HepG2 (cell line): ENCODE data around the gene C19orf73. TPM values are rescaled to one million over a fixed set of nuclear protein-coding genes. Genes with fewer than 3 reads are reported as not detected.
A peak's percentile ranks its signal among the peaks of the same experiment; 100 is the strongest.

Source experiments
- BATF2 ChIP-seq: sonication (generic); formaldehyde crosslinking; IDR thresholded peaks from 2 replicates; pipeline ENCODE4 v1.8.0; 2022; ENCODE audit warnings: mild to moderate bottlenecking, missing genetic modification reagents, moderate library complexity
- FOXM1 ChIP-seq: sonication (generic); formaldehyde crosslinking; IDR thresholded peaks from 2 replicates; pipeline ENCODE4 v1.5.0; 2020; ENCODE audit warnings: missing genetic modification reagents
- HNF1B ChIP-seq: sonication (generic); formaldehyde crosslinking; IDR thresholded peaks from 2 replicates; pipeline ENCODE4 v1.5.1; 2020; ENCODE audit warnings: mild to moderate bottlenecking, moderate library complexity, missing genetic modification reagents
- MAF1 ChIP-seq: sonication (generic); formaldehyde crosslinking; IDR thresholded peaks from 2 replicates; pipeline ENCODE4 v1.5.0; 2020; ENCODE audit warnings: missing genetic modification reagents, borderline replicate concordance
- PHF8 ChIP-seq: sonication (generic); formaldehyde crosslinking; IDR thresholded peaks from 2 replicates; pipeline ENCODE4 v1.5.0; 2020; ENCODE audit warnings: missing genetic modification reagents
- REXO4 ChIP-seq: sonication (generic); formaldehyde crosslinking; IDR thresholded peaks from 2 replicates; pipeline ENCODE4 v1.8.0; 2022; ENCODE audit warnings: missing genetic modification reagents, mild to moderate bottlenecking, borderline replicate concordance
- STAT6 ChIP-seq: sonication (generic); formaldehyde crosslinking; IDR thresholded peaks from 2 replicates; pipeline ENCODE4 v1.4.0; 2020; ENCODE audit warnings: missing genetic modification reagents, mild to moderate bottlenecking, borderline replicate concordance
- TRIM24 ChIP-seq: sonication (generic); formaldehyde crosslinking; IDR thresholded peaks from 2 replicates; pipeline ENCODE4 v1.8.0; 2022; ENCODE audit warnings: mild to moderate bottlenecking, missing genetic modification reagents
- ZNF318 ChIP-seq: sonication (generic); formaldehyde crosslinking; IDR thresholded peaks from 2 replicates; pipeline ENCODE4 v1.4.0; 2020; ENCODE audit warnings: mild to moderate bottlenecking, missing genetic modification reagents
- ZNF670 ChIP-seq: sonication (generic); formaldehyde crosslinking; IDR thresholded peaks from 2 replicates; pipeline ENCODE4 v1.8.0; 2022; ENCODE audit warnings: mild to moderate bottlenecking, missing genetic modification reagents, borderline replicate concordance
- polyA plus RNA-seq, 8 experiments: library from polyadenylated mRNA; depleted of rRNA in 3 of 8; stranded (reverse) in 7 of 8; unstranded in 1 of 8; fragments of >200 nt; fragmentation: Illumina TruSeq in 4 of 8; extraction: Trizol in 4 of 8; gene quantifications; 2 replicates each; pipeline versions ENCODE4 v1.2.1 to v1.2.3, GENCODE V29; 2011 to 2016; ENCODE audit warnings: low read depth in 4 of 8, missing spikeins in 1 of 8, mixed read lengths in 1 of 8; ENCODE audit not compliant: insufficient read depth in 1 of 8
- total RNA-seq, 5 experiments: library from RNA; depleted of rRNA; stranded (reverse); fragments of >200 nt; fragmentation: Illumina TruSeq; extraction: Trizol; gene quantifications; 2 replicates each; pipeline ENCODE4 v1.2.3, GENCODE V29; 2016; ENCODE audit warnings: low read depth in 1 of 5

The C19orf73 gene
- total and polyA plus RNA-seq, 2 of the 13 experiments (the other 11 are each of a cell fraction or from before 2014, with no cell fraction given), result 1.4 to 1.5 TPM

GRCh38 chr19:49118565-49119410 is at the start of gene C19orf73 (continued):
- peak; percentile 91; the same call in 1 of the 2 replicates for TF ChIP-seq ZNF318 (CRISPR knock-in tag)
- TF ChIP-seq TRIM24 (CRISPR knock-in tag), result no peak
- peak; percentile 65; the same call in 1 of the 2 replicates for TF ChIP-seq PHF8 (CRISPR knock-in tag)
- peak; percentile 88; the same call in 1 of the 2 replicates for TF ChIP-seq ZNF670 (CRISPR knock-in tag)
- no peak for TF ChIP-seq BATF2 (CRISPR knock-in tag)
- TF ChIP-seq REXO4 (CRISPR knock-in tag), result no peak
- peak; percentile 84; the same call in 1 of the 2 replicates for TF ChIP-seq MAF1 (CRISPR knock-in tag)
- peak; percentile 66; the same call in 1 of the 2 replicates for TF ChIP-seq HNF1B (CRISPR knock-in tag)
- no peak for TF ChIP-seq STAT6 (CRISPR knock-in tag)
- no peak for TF ChIP-seq FOXM1 (CRISPR knock-in tag)
